ENCODE results near the gene PTX3.

Gene PTX3

DNA sequence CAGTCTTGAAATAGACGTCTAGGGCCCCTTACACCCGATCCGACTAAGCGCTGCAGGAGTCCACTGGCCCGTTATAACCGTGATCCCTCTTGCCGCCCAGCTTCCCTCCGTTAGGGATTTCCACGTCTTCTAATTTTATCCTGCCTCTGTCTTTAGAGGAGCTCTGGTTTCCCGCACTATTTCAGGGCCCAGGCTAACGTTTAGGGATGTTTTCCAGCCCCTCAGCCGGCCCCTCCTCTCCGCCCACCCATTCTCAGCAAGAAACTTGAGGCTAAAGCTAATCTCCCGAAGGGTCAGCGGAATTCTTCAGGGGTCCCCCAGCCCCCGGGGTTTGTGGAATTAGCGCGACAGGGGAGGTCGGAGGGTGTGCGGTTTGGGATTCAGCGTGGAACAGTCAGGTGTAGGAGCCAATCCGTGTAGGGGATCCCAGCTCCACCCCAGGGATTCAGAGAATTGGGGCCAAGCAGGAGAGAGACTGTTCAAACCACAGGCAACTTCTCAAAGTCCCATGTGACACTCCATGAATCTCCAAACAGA is 1.6 kb downstream of the PTX3 start:
- DNase-seq (ENCODE audit: low read depth): no peak
- TF ChIP-seq, protein P1, sequence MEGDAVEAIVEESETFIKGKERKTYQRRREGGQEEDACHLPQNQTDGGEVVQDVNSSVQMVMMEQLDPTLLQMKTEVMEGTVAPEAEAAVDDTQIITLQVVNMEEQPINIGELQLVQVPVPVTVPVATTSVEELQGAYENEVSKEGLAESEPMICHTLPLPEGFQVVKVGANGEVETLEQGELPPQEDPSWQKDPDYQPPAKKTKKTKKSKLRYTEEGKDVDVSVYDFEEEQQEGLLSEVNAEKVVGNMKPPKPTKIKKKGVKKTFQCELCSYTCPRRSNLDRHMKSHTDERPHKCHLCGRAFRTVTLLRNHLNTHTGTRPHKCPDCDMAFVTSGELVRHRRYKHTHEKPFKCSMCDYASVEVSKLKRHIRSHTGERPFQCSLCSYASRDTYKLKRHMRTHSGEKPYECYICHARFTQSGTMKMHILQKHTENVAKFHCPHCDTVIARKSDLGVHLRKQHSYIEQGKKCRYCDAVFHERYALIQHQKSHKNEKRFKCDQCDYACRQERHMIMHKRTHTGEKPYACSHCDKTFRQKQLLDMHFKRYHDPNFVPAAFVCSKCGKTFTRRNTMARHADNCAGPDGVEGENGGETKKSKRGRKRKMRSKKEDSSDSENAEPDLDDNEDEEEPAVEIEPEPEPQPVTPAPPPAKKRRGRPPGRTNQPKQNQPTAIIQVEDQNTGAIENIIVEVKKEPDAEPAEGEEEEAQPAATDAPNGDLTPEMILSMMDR (IDR thresholded peaks at IDR 0.05; ENCODE audit: control insufficient read depth, insufficient read depth, low read depth, low read length, missing control alignments): no peak
- H3K4me3 ChIP-seq (ENCODE audit: control insufficient read depth, low read depth, low read length): peak overlapping the region; percentile 88

DNA sequence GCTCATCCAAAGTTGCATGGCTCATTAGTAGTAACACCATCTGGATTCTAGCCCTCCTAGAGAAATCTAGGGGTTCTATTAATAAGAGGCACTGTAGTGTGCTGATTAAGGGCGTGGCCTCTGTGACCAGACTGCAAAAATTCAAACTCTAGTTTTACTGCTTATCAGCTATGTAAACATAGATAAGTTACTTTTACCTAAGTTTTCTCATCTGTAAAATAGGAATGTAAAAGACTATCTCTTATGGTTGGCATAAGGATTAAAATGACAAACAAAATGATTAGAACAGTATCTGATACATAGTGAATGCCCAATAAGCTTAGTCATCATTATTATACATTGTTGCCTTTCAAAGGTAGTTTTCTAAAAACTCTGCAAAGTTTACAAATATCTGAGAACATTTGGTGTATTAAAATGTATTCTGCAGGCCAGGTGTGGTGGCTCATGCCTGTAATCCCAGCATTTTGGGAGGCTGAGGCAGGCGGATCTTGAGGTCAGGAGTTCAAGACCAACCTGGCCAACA is 4.5 kb downstream of the PTX3 start:
- DNase-seq (ENCODE audit: low read depth): no peak
- TF ChIP-seq, protein P1 (IDR thresholded peaks at IDR 0.05; ENCODE audit: control insufficient read depth, insufficient read depth, low read depth, low read length, missing control alignments): no peak
- peak overlapping the region; percentile 5; the same call in 1 of the 2 replicates for H3K4me3 ChIP-seq (ENCODE audit: control insufficient read depth, low read depth, low read length)

DNA sequence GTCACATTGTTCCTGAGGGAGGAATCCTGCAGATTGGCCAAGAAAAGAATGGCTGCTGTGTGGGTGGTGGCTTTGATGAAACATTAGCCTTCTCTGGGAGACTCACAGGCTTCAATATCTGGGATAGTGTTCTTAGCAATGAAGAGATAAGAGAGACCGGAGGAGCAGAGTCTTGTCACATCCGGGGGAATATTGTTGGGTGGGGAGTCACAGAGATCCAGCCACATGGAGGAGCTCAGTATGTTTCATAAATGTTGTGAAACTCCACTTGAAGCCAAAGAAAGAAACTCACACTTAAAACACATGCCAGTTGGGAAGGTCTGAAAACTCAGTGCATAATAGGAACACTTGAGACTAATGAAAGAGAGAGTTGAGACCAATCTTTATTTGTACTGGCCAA is 6.1 kb downstream of the PTX3 start:
- TF ChIP-seq, protein P1 (IDR thresholded peaks at IDR 0.05; ENCODE audit: control insufficient read depth, insufficient read depth, low read depth, low read length, missing control alignments): no peak
- no peak overlapping the region for H3K4me3 ChIP-seq (ENCODE audit: control insufficient read depth, low read depth, low read length)
- DNase-seq (ENCODE audit: low read depth): no peak

DNA sequence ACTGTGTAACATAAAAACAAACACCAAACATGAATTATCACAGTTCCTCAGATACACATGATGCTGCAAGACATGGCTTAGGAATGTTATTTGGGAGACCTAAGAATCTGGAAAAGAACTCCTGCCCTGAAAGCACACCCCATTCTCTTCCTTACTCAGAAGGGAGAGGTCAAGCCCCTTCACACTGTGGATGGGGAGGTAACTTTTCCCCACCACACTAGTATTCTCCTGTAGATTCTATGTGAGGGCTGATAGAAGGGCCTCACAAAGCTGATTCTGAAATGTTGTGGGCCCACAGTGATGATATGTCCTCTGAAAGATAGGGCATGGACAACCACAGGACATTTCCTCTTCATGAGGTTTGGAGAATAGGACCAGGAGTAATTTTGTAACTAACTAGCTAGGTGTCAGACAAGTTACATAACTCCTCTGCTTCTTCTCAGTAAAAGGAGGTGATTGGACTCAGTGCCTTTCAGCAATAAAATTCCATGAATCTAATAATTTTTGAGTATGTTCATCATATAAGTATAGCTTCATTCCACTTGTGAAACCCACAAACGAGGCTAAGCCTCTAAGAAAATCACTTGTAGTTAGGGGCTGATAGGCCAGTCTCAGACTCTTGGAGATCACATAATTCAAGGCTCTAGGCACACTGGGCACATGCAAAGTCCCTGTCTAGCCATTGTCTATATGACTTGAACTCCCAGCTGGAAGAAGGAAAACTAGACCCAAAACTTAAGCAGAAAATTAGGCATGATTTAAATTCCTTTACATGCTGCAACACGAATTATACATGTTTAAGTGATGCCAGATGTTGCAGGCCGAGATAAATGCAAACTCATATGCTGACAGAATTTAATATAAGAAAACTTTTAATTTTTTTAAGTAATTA is 7.5 kb downstream of the PTX3 start:
- no peak overlapping the region for H3K4me3 ChIP-seq (ENCODE audit: control insufficient read depth, low read depth, low read length)
- TF ChIP-seq, protein P1 (IDR thresholded peaks at IDR 0.05; ENCODE audit: control insufficient read depth, insufficient read depth, low read depth, low read length, missing control alignments): no peak
- DNase-seq (ENCODE audit: low read depth): peak; percentile 59

DNA sequence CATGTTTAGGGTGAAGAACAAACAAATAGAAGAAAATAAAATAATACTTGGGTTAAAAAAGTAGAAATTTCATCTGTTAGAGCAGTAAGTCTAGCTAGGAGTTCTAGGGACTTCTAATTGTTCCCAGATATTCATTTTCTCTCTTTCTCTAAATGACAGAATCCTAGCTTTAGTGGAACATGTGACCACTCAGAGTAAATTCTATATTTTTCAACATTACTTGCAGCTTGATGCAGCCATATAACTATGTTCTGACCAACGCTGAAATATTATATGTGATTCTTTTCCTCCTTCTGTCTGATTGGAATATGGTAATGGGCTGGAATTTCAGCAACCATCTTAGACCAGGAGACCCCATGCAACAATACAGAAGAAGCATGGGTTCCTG is 8.1 kb downstream of the PTX3 start:
- TF ChIP-seq, protein P1 (IDR thresholded peaks at IDR 0.05; ENCODE audit: control insufficient read depth, insufficient read depth, low read depth, low read length, missing control alignments): no peak
- no peak overlapping the region for H3K4me3 ChIP-seq (ENCODE audit: control insufficient read depth, low read depth, low read length)
- DNase-seq (ENCODE audit: low read depth): no peak

DNA sequence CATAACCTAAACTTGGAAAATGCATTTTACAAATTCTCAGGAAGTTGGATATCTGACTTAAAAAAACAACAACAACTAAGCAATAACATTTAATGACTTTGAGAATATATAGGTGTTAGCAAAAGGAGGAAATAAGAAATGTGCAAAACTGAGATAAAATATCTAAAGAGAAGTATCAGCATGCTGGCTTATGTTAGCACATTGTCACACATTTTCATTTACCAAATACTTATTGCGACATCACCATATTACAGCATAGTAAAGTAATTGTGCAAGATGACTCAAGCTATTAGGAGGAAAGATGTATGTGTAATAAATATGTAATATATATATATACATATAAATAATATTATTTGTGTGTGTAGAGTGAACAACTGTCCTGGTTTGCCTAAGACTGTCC is 9.2 kb downstream of the PTX3 start:
- TF ChIP-seq, protein P1 (IDR thresholded peaks at IDR 0.05; ENCODE audit: control insufficient read depth, insufficient read depth, low read depth, low read length, missing control alignments): no peak
- no peak overlapping the region for H3K4me3 ChIP-seq (ENCODE audit: control insufficient read depth, low read depth, low read length)
- DNase-seq (ENCODE audit: low read depth): no peak

Measured in AG09309 (cell line).